OCI-LY7 (cell line): ENCODE results near the gene SUPT3H. TPM values are rescaled to one million over a fixed set of nuclear protein-coding genes. Genes with fewer than 3 reads are reported as not detected.

Experiments
- BruUV-seq: library from RNA; stranded (reverse); fragments of 400-500 nt; replicated peaks from 2 replicates; lab custom pipeline; 2021; lab: Mats Ljungman, UMichigan
- CTCF ChIA-PET: fragments of 300-600 bp; sonication (Branson Sonifier 250); formaldehyde crosslinking; loops from one replicate; lab custom pipeline; 2022; ENCODE audit warnings: antibody characterized with exemption; ENCODE audit not compliant: unreplicated experiment; lab: Charles Lee
- POLR2A ChIA-PET: fragments of 300-600 bp; sonication (Branson Sonifier 250); formaldehyde crosslinking; loops from one replicate; lab custom pipeline; 2022; ENCODE audit warnings: antibody characterized with exemption; lab: Charles Lee
- DNase-seq: peaks from one replicate; pipeline ENCODE4 v3.0.0-alpha.2; 2015; ENCODE audit warnings: low spot score
- H2AFZ ChIP-seq: fragments of 200-600 bp; sonication (generic), shearing (Covaris generic); 2 replicates; pipeline ENCODE4 v1.6.1; 2014; ENCODE audit warnings: mild to moderate bottlenecking, antibody characterized with exemption, low read length, moderate library complexity
- H3K27ac ChIP-seq: fragments of 200-600 bp; sonication (generic); 2 replicates; pipeline ENCODE4 v1.5.1; 2014; ENCODE audit warnings: mixed run types, low read depth, mild to moderate bottlenecking, moderate library complexity, low read length, inconsistent platforms; ENCODE audit not compliant: poor library complexity, severe bottlenecking
- H3K36me3 ChIP-seq: fragments of 200-600 bp; sonication (generic); 2 replicates; pipeline ENCODE4 v1.6.1; 2014; ENCODE audit warnings: mild to moderate bottlenecking, antibody characterized with exemption, low read length, moderate library complexity, mixed read lengths; ENCODE audit not compliant: insufficient read depth
- H3K4me1 ChIP-seq: fragments of 200-600 bp; sonication (generic); 2 replicates; pipeline ENCODE4 v1.5.1; 2014; ENCODE audit warnings: mild to moderate bottlenecking, low read length; ENCODE audit not compliant: insufficient read depth, poor library complexity, severe bottlenecking
- H3K4me2 ChIP-seq: fragments of 200-600 bp; sonication (generic); 2 replicates; pipeline ENCODE4 v1.6.1; 2014; ENCODE audit warnings: mild to moderate bottlenecking, low read length
- H3K4me3 ChIP-seq: fragments of 200-600 bp; sonication (generic); 2 replicates; pipeline ENCODE4 v1.5.1; 2014; ENCODE audit warnings: mild to moderate bottlenecking, low read depth, low read length; ENCODE audit not compliant: poor library complexity, severe bottlenecking
- H3K79me2 ChIP-seq: fragments of 200-600 bp; sonication (generic); 2 replicates; pipeline ENCODE4 v1.6.1; 2016; ENCODE audit warnings: low read depth, mild to moderate bottlenecking, low read length, moderate library complexity, mixed read lengths; ENCODE audit not compliant: insufficient read depth
- H3K9me2 ChIP-seq: fragments of 200-600 bp; sonication (generic); 2 replicates; pipeline ENCODE4 v1.6.1; 2016; ENCODE audit warnings: mild to moderate bottlenecking, low read length, mixed read lengths; ENCODE audit not compliant: insufficient read depth
- H3K9me3 ChIP-seq: fragments of 200-600 bp; sonication (generic); 2 replicates; pipeline ENCODE4 v1.6.1; 2014; ENCODE audit warnings: mild to moderate bottlenecking, mixed run types, low read length, mixed read lengths
- H4K20me1 ChIP-seq: fragments of 200-600 bp; sonication (generic); 2 replicates; pipeline ENCODE4 v1.6.1; 2014; ENCODE audit warnings: mild to moderate bottlenecking, antibody characterized with exemption, low read length, moderate library complexity, mixed read lengths; ENCODE audit not compliant: insufficient read depth
- EZH2phosphoT487 ChIP-seq: fragments of 200-600 bp; sonication (generic); IDR thresholded peaks from 2 replicates; pipeline ENCODE4 v1.6.1; 2018; ENCODE audit warnings: low read depth, borderline replicate concordance, mild to moderate bottlenecking, mixed run types, antibody characterized with exemption, low read length, moderate library complexity, mixed read lengths
- intact Hi-C: fragments of 100-400 bp; cut with micrococcal nuclease; formaldehyde crosslinking; loops from one replicate; pipeline ENCODE4 v1.10.0; 2022; ENCODE audit not compliant: unreplicated experiment
- total RNA-seq, 2 experiments: library from RNA; depleted of rRNA in 1 of 2; stranded (reverse); fragments of >200 nt in 1 of 2; shearing (Covaris generic) in 1 of 2; gene quantifications; 2 replicates each; pipeline ENCODE4 v1.2.3, GENCODE V29; 2014 to 2022
- TF ChIP-seq, protein P1 (sequence below): fragments of 200-600 bp; sonication (generic); conservative IDR thresholded peaks from 2 replicates; pipeline ENCODE4 v1.5.1; 2014; ENCODE audit warnings: mild to moderate bottlenecking, antibody characterized with exemption, low read length, moderate library complexity, mixed read lengths

Gene SUPT3H
- total RNA-seq, 2 experiments from 2014 or later = 1.1 to 7.1 TPM

- no peak overlapping the region for H3K4me2 ChIP-seq
- no peak overlapping the region for H3K4me3 ChIP-seq
- H4K20me1 ChIP-seq = no peaks in the 10 kb centered on the region
- H3K9me3 ChIP-seq = no peaks in the 10 kb centered on the region
- no peak for TF ChIP-seq EZH2phosphoT487
- TF ChIP-seq, protein P1, sequence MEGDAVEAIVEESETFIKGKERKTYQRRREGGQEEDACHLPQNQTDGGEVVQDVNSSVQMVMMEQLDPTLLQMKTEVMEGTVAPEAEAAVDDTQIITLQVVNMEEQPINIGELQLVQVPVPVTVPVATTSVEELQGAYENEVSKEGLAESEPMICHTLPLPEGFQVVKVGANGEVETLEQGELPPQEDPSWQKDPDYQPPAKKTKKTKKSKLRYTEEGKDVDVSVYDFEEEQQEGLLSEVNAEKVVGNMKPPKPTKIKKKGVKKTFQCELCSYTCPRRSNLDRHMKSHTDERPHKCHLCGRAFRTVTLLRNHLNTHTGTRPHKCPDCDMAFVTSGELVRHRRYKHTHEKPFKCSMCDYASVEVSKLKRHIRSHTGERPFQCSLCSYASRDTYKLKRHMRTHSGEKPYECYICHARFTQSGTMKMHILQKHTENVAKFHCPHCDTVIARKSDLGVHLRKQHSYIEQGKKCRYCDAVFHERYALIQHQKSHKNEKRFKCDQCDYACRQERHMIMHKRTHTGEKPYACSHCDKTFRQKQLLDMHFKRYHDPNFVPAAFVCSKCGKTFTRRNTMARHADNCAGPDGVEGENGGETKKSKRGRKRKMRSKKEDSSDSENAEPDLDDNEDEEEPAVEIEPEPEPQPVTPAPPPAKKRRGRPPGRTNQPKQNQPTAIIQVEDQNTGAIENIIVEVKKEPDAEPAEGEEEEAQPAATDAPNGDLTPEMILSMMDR = no peak
- H3K27ac ChIP-seq = no peak overlapping the region
- DNase-seq = no peak
- ChIA-PET CTCF (no interaction called here), POLR2A (no interaction called here)
- no peaks in the 10 kb centered on the region for H3K36me3 ChIP-seq
- no TSS peak for BruUV-seq
- no peaks in the 10 kb centered on the region for H3K79me2 ChIP-seq
- intact Hi-C loops = no loop called here
- no peaks in the 10 kb centered on the region for H3K9me2 ChIP-seq
- no peaks in the 10 kb centered on the region for H3K4me1 ChIP-seq
- H2AFZ ChIP-seq = no peak overlapping the region
Observed at GRCh38 chr6:45192556-45192955, 185.2 kb downstream of the SUPT3H start.

DNA sequence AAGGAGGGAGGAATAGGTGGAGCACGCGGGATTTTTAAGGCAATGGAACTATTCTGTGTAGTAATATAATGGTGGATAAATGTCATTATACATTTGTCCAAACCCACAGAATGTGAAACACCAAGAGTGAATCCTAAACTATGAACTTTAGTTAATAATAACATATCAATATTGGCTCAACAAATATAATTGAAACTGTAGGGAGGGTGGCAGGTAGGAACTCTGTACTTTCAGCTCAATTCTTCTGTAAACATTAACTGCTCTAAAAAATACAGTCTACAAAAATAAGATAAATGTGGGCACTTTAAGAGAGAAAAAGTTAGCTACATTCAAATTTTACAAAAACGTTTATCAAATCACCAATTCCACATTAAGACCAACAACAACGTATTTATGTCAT, 186.3 kb downstream of the SUPT3H start:
- Histone ChIP-seq H2AFZ (no peak overlapping the region), H4K20me1 (no peaks in the 10 kb centered on the region), H3K4me1 (no peaks in the 10 kb centered on the region), H3K27ac (no peak overlapping the region), H3K9me2 (no peaks in the 10 kb centered on the region), H3K4me2 (no peak overlapping the region), H3K4me3 (no peak overlapping the region), H3K79me2 (no peaks in the 10 kb centered on the region), H3K36me3 (no peaks in the 10 kb centered on the region), H3K9me3 (no peaks in the 10 kb centered on the region)
- no TSS peak for BruUV-seq
- intact Hi-C loops = no loop called here
- TF ChIP-seq, protein P1 = no peak
- no peak for TF ChIP-seq EZH2phosphoT487
- ChIA-PET POLR2A (no interaction called here), CTCF (no interaction called here)
- no peak for DNase-seq

GRCh38 chr6:45187836-45188235, 189.9 kb downstream of the SUPT3H start:
- no peak overlapping the region for H3K4me3 ChIP-seq
- no peak overlapping the region for H2AFZ ChIP-seq
- H3K4me2 ChIP-seq = no peak overlapping the region
- H3K9me2 ChIP-seq = no peaks in the 10 kb centered on the region
- H3K9me3 ChIP-seq = no peaks in the 10 kb centered on the region
- H3K4me1 ChIP-seq = no peaks in the 10 kb centered on the region
- ChIA-PET CTCF (no interaction called here), POLR2A (no interaction called here)
- no peaks in the 10 kb centered on the region for H3K36me3 ChIP-seq
- TF ChIP-seq EZH2phosphoT487 = no peak
- TF ChIP-seq, protein P1 = no peak
- no peaks in the 10 kb centered on the region for H3K79me2 ChIP-seq
- no peak for DNase-seq
- H3K27ac ChIP-seq = no peak overlapping the region
- no TSS peak for BruUV-seq
- H4K20me1 ChIP-seq = no peaks in the 10 kb centered on the region
- intact Hi-C loops = no loop called here
